Astrocyte of the cerebellum (primary cell): Measurements from ENCODE around the gene CHIT1.
"Not testable (repeated sequence)": the region's sequence is repeated elsewhere in the genome, so short reads cannot be mapped to it uniquely, and the experiment has no call there.

Source experiments
- DNase-seq: peaks from one replicate; pipeline ENCODE4 v3.0.0-alpha.2; 2011; ENCODE audit warnings: low read depth
- H3K4me3 ChIP-seq: 2 replicates; pipeline ENCODE4 v1.5.1; 2011; ENCODE audit warnings: mild to moderate bottlenecking, low read depth, low read length, moderate library complexity
- CTCF ChIP-seq: IDR thresholded peaks from 2 replicates; pipeline ENCODE4 v1.5.1; 2012; ENCODE audit warnings: low read length, low read depth, moderate library complexity, mild to moderate bottlenecking; ENCODE audit errors: missing control alignments
- in situ Hi-C: cut with HindIII; loops from 2 replicates; pipeline ENCODE4 v1.10.0; 2017; ENCODE audit warnings: low sequenced_read_pairs

The CHIT1 gene

GRCh38 chr1:203265541-203265940 is 36.1 kb upstream of the CHIT1 start:
- H3K4me3 ChIP-seq, result no peak overlapping the region
- in situ Hi-C loops, result loop anchor here (5.0 kb wide), 1 partner anchor 62 kb away; no protein-coding TSS in a partner anchor
- DNase-seq, result no peak
- no peak for TF ChIP-seq CTCF

- in situ Hi-C loops, result no loop called here
- DNase-seq, result no peak
- H3K4me3 ChIP-seq, result no peak overlapping the region
- no peak for TF ChIP-seq CTCF
Observed at GRCh38 chr1:203264052-203264501, 34.6 kb upstream of the CHIT1 start.

- no peak overlapping the region for H3K4me3 ChIP-seq
Observed at GRCh38 chr1:203263496-203263895, 34.0 kb upstream of the CHIT1 start.

GRCh38 chr1:203256636-203257035 is 27.2 kb upstream of the CHIT1 start:
- DNase-seq, H3K4me3 ChIP-seq, in situ Hi-C loops: not testable (repeated sequence)

More at GRCh38 chr1:203263496-203263895, 34.0 kb upstream of the CHIT1 start:
- in situ Hi-C loops, result no loop called here
- no peak for DNase-seq
- no peak for TF ChIP-seq CTCF

GRCh38 chr1:203254782-203255181 is 25.3 kb upstream of the CHIT1 start:
- in situ Hi-C loops, H3K4me3 ChIP-seq, DNase-seq: not testable (repeated sequence)

- H3K4me3 ChIP-seq, result no peak overlapping the region
- in situ Hi-C loops, result no loop called here
- no peak for DNase-seq
- no peak for TF ChIP-seq CTCF
Observed at GRCh38 chr1:203252678-203253077, 23.2 kb upstream of the CHIT1 start.

GRCh38 chr1:203251466-203251865 is 22.0 kb upstream of the CHIT1 start:
- H3K4me3 ChIP-seq, result no peak overlapping the region
- TF ChIP-seq CTCF, result no peak
- DNase-seq, result no peak
- in situ Hi-C loops, result no loop called here

GRCh38 chr1:203250911-203251310 is 21.4 kb upstream of the CHIT1 start:
- no peak overlapping the region for H3K4me3 ChIP-seq
- no peak for TF ChIP-seq CTCF
- in situ Hi-C loops, result no loop called here
- no peak for DNase-seq
